Stomach smooth muscle (tissue), 2 donors: ENCODE measurements around the gene ANK2.

ENCODE experiments used
- H3K27ac ChIP-seq: one replicate; pipeline ENCODE4 v1.7.0; 2013; ENCODE audit warnings: mild to moderate bottlenecking, low read length, inconsistent platforms
- H3K27me3 ChIP-seq, 2 donors: one replicate each; pipeline ENCODE4 v1.7.0; 2013; ENCODE audit warnings: low read length in 2 of 2; ENCODE audit not compliant: insufficient read depth in 2 of 2, control insufficient read depth in 1 of 2
- H3K36me3 ChIP-seq, 2 donors: one replicate each; pipeline ENCODE4 v1.7.0; 2013; ENCODE audit warnings: low read length in 2 of 2; ENCODE audit not compliant: control insufficient read depth in 2 of 2, insufficient read depth in 2 of 2
- H3K4me1 ChIP-seq: one replicate; pipeline ENCODE4 v1.7.0; 2013; ENCODE audit warnings: low read length; ENCODE audit not compliant: control insufficient read depth, insufficient read depth
- H3K4me3 ChIP-seq, 2 donors: one replicate each; pipeline ENCODE4 v1.7.0; 2013; ENCODE audit warnings: low read length in 2 of 2
- H3K9ac ChIP-seq, 2 donors: one replicate each; pipeline ENCODE4 v1.7.0; 2013; ENCODE audit warnings: low read length in 2 of 2, mild to moderate bottlenecking in 1 of 2
- H3K9me3 ChIP-seq, 2 donors: one replicate each; pipeline ENCODE4 v1.7.0; 2013; ENCODE audit warnings: low read length in 2 of 2; ENCODE audit not compliant: control insufficient read depth in 2 of 2
- donor health status: healthy.
- donor health status: Pancreatic carcinoma.

ANK2 gene

GRCh38 chr4:113330200-113330599 is 280.7 kb downstream of the ANK2 start:
- Histone ChIP-seq H3K27ac (no peak overlapping the region), H3K27me3 (no peaks in the 10 kb centered on the region), H3K4me3 (no peak overlapping the region), H3K4me1 (no peaks in the 10 kb centered on the region), H3K9ac (no peak overlapping the region), H3K9me3 (no peaks in the 10 kb centered on the region), H3K36me3 (peaks cover 6 to 24% of the 10 kb centered on the region in 2 donors)

GRCh38 chr4:113331811-113332210 is 282.4 kb downstream of the ANK2 start:
- H3K27me3 ChIP-seq = no peaks in the 10 kb centered on the region
- H3K4me1 ChIP-seq = no peaks in the 10 kb centered on the region
- H3K36me3 ChIP-seq = peaks cover 6 to 33% of the 10 kb centered on the region in 2 donors
- no peak overlapping the region for H3K4me3 ChIP-seq
- no peak overlapping the region for H3K27ac ChIP-seq
- no peaks in the 10 kb centered on the region for H3K9me3 ChIP-seq
- H3K9ac ChIP-seq = no peak overlapping the region

GRCh38 chr4:113332701-113333100 is 283.2 kb downstream of the ANK2 start:
- Histone ChIP-seq H3K27ac (no peak overlapping the region), H3K9me3 (no peaks in the 10 kb centered on the region)

GRCh38 chr4:113335746-113336145 is 286.3 kb downstream of the ANK2 start:
- H3K9me3 ChIP-seq = no peaks in the 10 kb centered on the region
- no peaks in the 10 kb centered on the region for H3K4me1 ChIP-seq
- H3K4me3 ChIP-seq = no peak overlapping the region
- H3K9ac ChIP-seq = no peak overlapping the region
- H3K27ac ChIP-seq = no peak overlapping the region
- H3K36me3 ChIP-seq = peaks cover 6 to 44% of the 10 kb centered on the region in 2 donors
- no peaks in the 10 kb centered on the region for H3K27me3 ChIP-seq

More at GRCh38 chr4:113332701-113333100, 283.2 kb downstream of the ANK2 start:
- Histone ChIP-seq H3K4me3 (no peak overlapping the region), H3K4me1 (no peaks in the 10 kb centered on the region), H3K9ac (no peak overlapping the region), H3K27me3 (no peaks in the 10 kb centered on the region), H3K36me3 (peaks cover 6 to 35% of the 10 kb centered on the region in 2 donors)

- no peaks in the 10 kb centered on the region for H3K27me3 ChIP-seq
- no peaks in the 10 kb centered on the region for H3K4me1 ChIP-seq
- H3K36me3 ChIP-seq = peaks cover 6 to 41% of the 10 kb centered on the region in 2 donors
Observed at GRCh38 chr4:113336556-113336955, 287.1 kb downstream of the ANK2 start.

GRCh38 chr4:113339430-113339813 is 290.0 kb downstream of the ANK2 start:
- Histone ChIP-seq H3K36me3 (peaks cover 13 to 41% of the 10 kb centered on the region in 2 donors), H3K27me3 (no peaks in the 10 kb centered on the region), H3K9ac (no peak overlapping the region), H3K27ac (no peak overlapping the region), H3K4me1 (no peaks in the 10 kb centered on the region), H3K9me3 (no peaks in the 10 kb centered on the region), H3K4me3 (no peak overlapping the region)

More at GRCh38 chr4:113336556-113336955, 287.1 kb downstream of the ANK2 start:
- Histone ChIP-seq H3K27ac (no peak overlapping the region), H3K9ac (no peak overlapping the region), H3K9me3 (no peaks in the 10 kb centered on the region), H3K4me3 (no peak overlapping the region)

- H3K27ac ChIP-seq = no peak overlapping the region
- H3K27me3 ChIP-seq = no peaks in the 10 kb centered on the region
- H3K9ac ChIP-seq = no peak overlapping the region
- no peak overlapping the region for H3K4me3 ChIP-seq
- peaks cover 13 to 27% of the 10 kb centered on the region in 2 donors for H3K36me3 ChIP-seq
- H3K4me1 ChIP-seq = no peaks in the 10 kb centered on the region
- H3K9me3 ChIP-seq = no peaks in the 10 kb centered on the region
Observed at GRCh38 chr4:113344100-113344499, 294.6 kb downstream of the ANK2 start.

GRCh38 chr4:113347245-113347644 is 297.8 kb downstream of the ANK2 start:
- Histone ChIP-seq H3K4me1 (no peaks in the 10 kb centered on the region), H3K9me3 (no peaks in the 10 kb centered on the region), H3K4me3 (no peak overlapping the region), H3K27me3 (no peaks in the 10 kb centered on the region), H3K27ac (no peak overlapping the region), H3K36me3 (peaks cover 8 to 9% of the 10 kb centered on the region in 2 donors), H3K9ac (no peak overlapping the region)

- no peaks in the 10 kb centered on the region for H3K27me3 ChIP-seq
- no peak overlapping the region for H3K27ac ChIP-seq
- no peaks in the 10 kb centered on the region for H3K9me3 ChIP-seq
- peaks cover 4 to 13% of the 10 kb centered on the region in 2 donors for H3K36me3 ChIP-seq
- H3K4me1 ChIP-seq = no peaks in the 10 kb centered on the region
- H3K4me3 ChIP-seq = no peak overlapping the region
- H3K9ac ChIP-seq = no peak overlapping the region
Observed at GRCh38 chr4:113349430-113349829, 300.0 kb downstream of the ANK2 start.

GRCh38 chr4:113350576-113350975 is 301.1 kb downstream of the ANK2 start:
- H3K36me3 ChIP-seq = peaks cover 7 to 16% of the 10 kb centered on the region in 2 donors
- no peak overlapping the region for H3K4me3 ChIP-seq
- H3K9me3 ChIP-seq = no peaks in the 10 kb centered on the region
- no peak overlapping the region for H3K9ac ChIP-seq
- no peaks in the 10 kb centered on the region for H3K27me3 ChIP-seq
- H3K4me1 ChIP-seq = no peaks in the 10 kb centered on the region
- H3K27ac ChIP-seq = no peak overlapping the region

- no peak overlapping the region for H3K4me3 ChIP-seq
- no peaks in the 10 kb centered on the region for H3K4me1 ChIP-seq
- no peak overlapping the region for H3K27ac ChIP-seq
- no peak overlapping the region for H3K9ac ChIP-seq
- H3K36me3 ChIP-seq = peaks cover 11 to 16% of the 10 kb centered on the region in 2 donors
- H3K27me3 ChIP-seq = no peaks in the 10 kb centered on the region
- H3K9me3 ChIP-seq = no peaks in the 10 kb centered on the region
Observed at GRCh38 chr4:113355550-113356371, 306.3 kb downstream of the ANK2 start.
